AG20443 (cell line): ENCODE results near the gene NPIPB8.
"Not testable (repeated sequence)": the region's sequence is repeated elsewhere in the genome, so short reads cannot be mapped to it uniquely, and the experiment has no call there.

ENCODE experiments used
- DNase-seq: peaks from one replicate; pipeline ENCODE4 v3.0.0; 2012; ENCODE audit warnings: low spot score, mixed read lengths

The NPIPB8 gene

GRCh38 chr16:28637765-28638164 is at the start of gene NPIPB8:
NPIPB8 (plus strand) TSS chr16:28638065; CDS start chr16:28638361, 296 bp downstream.
- not testable (repeated sequence) for DNase-seq

- DNase-seq, result no peak
These were observed 48.8 kb upstream of the NPIPB8 start for GRCh38 chr16:28589069-28589468.

GRCh38 chr16:28589930-28590329 is 47.9 kb upstream of the NPIPB8 start:
- no peak for DNase-seq

- DNase-seq, result no peak
These were observed 47.2 kb upstream of the NPIPB8 start for GRCh38 chr16:28590384-28591340.

GRCh38 chr16:28591355-28591754 is 46.5 kb upstream of the NPIPB8 start:
- peak; percentile 2 for DNase-seq

GRCh38 chr16:28592511-28592910 is 45.4 kb upstream of the NPIPB8 start:
- DNase-seq, result no peak

GRCh38 chr16:28592979-28593553 is 44.8 kb upstream of the NPIPB8 start:
- no peak for DNase-seq

GRCh38 chr16:28595451-28595850 is 42.4 kb upstream of the NPIPB8 start:
- DNase-seq, result not testable (repeated sequence)

- no peak for DNase-seq
These were observed 41.7 kb upstream of the NPIPB8 start for GRCh38 chr16:28596115-28596630.

GRCh38 chr16:28596840-28597691 is 40.8 kb upstream of the NPIPB8 start, which contains the start of gene SULT1A2:
SULT1A2 (minus strand) TSS chr16:28597050; CDS start chr16:28595930, 1,120 bp downstream.
- DNase-seq, result no peak

GRCh38 chr16:28597692-28598261 is 40.1 kb upstream of the NPIPB8 start:
- no peak for DNase-seq

GRCh38 chr16:28599377-28600285 is 38.2 kb upstream of the NPIPB8 start:
- not testable (repeated sequence) for DNase-seq

- not testable (repeated sequence) for DNase-seq
These were observed 36.9 kb upstream of the NPIPB8 start for GRCh38 chr16:28600965-28601364.

GRCh38 chr16:28601589-28601988 is 36.3 kb upstream of the NPIPB8 start:
- DNase-seq, result not testable (repeated sequence)

- not testable (repeated sequence) for DNase-seq
These were observed 35.8 kb upstream of the NPIPB8 start for GRCh38 chr16:28602062-28602461.

- DNase-seq, result no peak
These were observed 35.3 kb upstream of the NPIPB8 start for GRCh38 chr16:28602529-28602928.

GRCh38 chr16:28603381-28604185 is 34.3 kb upstream of the NPIPB8 start:
- no peak for DNase-seq

- no peak for DNase-seq
These were observed 33.7 kb upstream of the NPIPB8 start for GRCh38 chr16:28604186-28604565.

- no peak for DNase-seq
These were observed 31.4 kb upstream of the NPIPB8 start for GRCh38 chr16:28606291-28607115.
